Lung microvascular endothelial cell (primary cell): ENCODE measurements around the gene COX10. TPM values are rescaled to one million over a fixed set of nuclear protein-coding genes. Genes with fewer than 3 reads are reported as not detected.
A peak's percentile ranks its signal among the peaks of the same experiment; 100 is the strongest.
"Not testable (repeated sequence)": the region's sequence is repeated elsewhere in the genome, so short reads cannot be mapped to it uniquely, and the experiment has no call there.

Experiments used
- DNase-seq, 2 donors: peaks; one replicate each; pipeline versions ENCODE4 v3.0.0 to v3.0.0-alpha.2; 2010; ENCODE audit warnings: low read depth in 2 of 2
- total RNA-seq: library from RNA; depleted of rRNA; stranded (reverse); fragments of >200 nt; gene quantifications from 2 replicates; pipeline ENCODE4 v1.2.1, GENCODE V29; 2014

COX10 gene
- total RNA-seq, 1 donor from 2014 or later = 10.7 TPM

GRCh38 chr17:14204084-14204483 lies 134.8 kb downstream of the COX10 start:
- no peak for DNase-seq

- DNase-seq = no peak
Measured at GRCh38 chr17:14204546-14204945, 135.2 kb downstream of the COX10 start.

- DNase-seq = no peak
Measured at GRCh38 chr17:14205380-14205779, 136.1 kb downstream of the COX10 start.

GRCh38 chr17:14205992-14206461 lies 136.7 kb downstream of the COX10 start:
- DNase-seq = peak in 1 of 2 donors; percentile 37

GRCh38 chr17:14206891-14207290 lies 137.6 kb downstream of the COX10 start:
- DNase-seq = no peak

GRCh38 chr17:14207791-14208190 lies 138.5 kb downstream of the COX10 start:
- no peak for DNase-seq

- DNase-seq = no peak
Measured at GRCh38 chr17:14209215-14209614, 139.9 kb downstream of the COX10 start.

- DNase-seq = no peak
Measured at GRCh38 chr17:14211246-14211645, 141.9 kb downstream of the COX10 start.

GRCh38 chr17:14211801-14212200 lies 142.5 kb downstream of the COX10 start:
- DNase-seq = no peak

- no peak for DNase-seq
Measured at GRCh38 chr17:14212401-14212800, 143.1 kb downstream of the COX10 start.

- peak in 1 of 2 donors; percentile 42 for DNase-seq
Measured at GRCh38 chr17:14214271-14214670, 145.0 kb downstream of the COX10 start.

GRCh38 chr17:14222611-14223010 lies 153.3 kb downstream of the COX10 start:
- DNase-seq = no peak

GRCh38 chr17:14225254-14225980 lies 156.1 kb downstream of the COX10 start:
- peak; percentile 42 to 47 for DNase-seq

GRCh38 chr17:14227052-14227451 lies 157.7 kb downstream of the COX10 start:
- DNase-seq = no peak

- DNase-seq = no peak
Measured at GRCh38 chr17:14228903-14229302, 159.6 kb downstream of the COX10 start.

- DNase-seq = not testable (repeated sequence)
Measured at GRCh38 chr17:14231187-14231586, 161.9 kb downstream of the COX10 start.

GRCh38 chr17:14235047-14235446 lies 165.7 kb downstream of the COX10 start:
- DNase-seq = not testable (repeated sequence)

GRCh38 chr17:14236032-14236431 lies 166.7 kb downstream of the COX10 start:
- DNase-seq = not testable (repeated sequence)

GRCh38 chr17:14236762-14237161 lies 167.5 kb downstream of the COX10 start, which contains the start of gene CDRT15:
TSS of gene CDRT15 (minus strand) at chr17:14236862. CDS start at chr17:14236833, 29 bp downstream.
- not testable (repeated sequence) for DNase-seq

- not testable (repeated sequence) for DNase-seq
Measured at GRCh38 chr17:14239271-14239670, 170.0 kb downstream of the COX10 start.

GRCh38 chr17:14245002-14245401 lies 175.7 kb downstream of the COX10 start:
- DNase-seq = no peak

- DNase-seq = no peak
Measured at GRCh38 chr17:14245629-14246028, 176.3 kb downstream of the COX10 start.
